Neuronal stem cell (in vitro differentiated cells): ENCODE data around the gene ALOXE3.

Experiments used
- DNase-seq: peaks from one replicate; pipeline ENCODE4 v3.0.0-alpha.2; 2013; ENCODE audit warnings: low spot score
- H2AFZ ChIP-seq: one replicate; pipeline ENCODE4 v1.6.1; 2013; ENCODE audit warnings: mild to moderate bottlenecking, low read length, inconsistent platforms
- H2AK5ac ChIP-seq: 2 replicates; pipeline ENCODE4 v1.6.1; 2013; ENCODE audit warnings: low read depth, mild to moderate bottlenecking, inconsistent platforms, low read length, moderate library complexity, mixed read lengths
- H2BK120ac ChIP-seq: 2 replicates; pipeline ENCODE4 v1.6.1; 2013; ENCODE audit warnings: low read depth, mild to moderate bottlenecking, inconsistent platforms, low read length, moderate library complexity, mixed read lengths
- H2BK12ac ChIP-seq: one replicate; pipeline ENCODE4 v1.6.1; 2013; ENCODE audit warnings: low read length, inconsistent platforms
- H2BK15ac ChIP-seq: 2 replicates; pipeline ENCODE4 v1.6.1; 2013; ENCODE audit warnings: mild to moderate bottlenecking, low read length, inconsistent platforms, mixed read lengths
- H2BK5ac ChIP-seq: one replicate; pipeline ENCODE4 v1.6.1; 2013; ENCODE audit warnings: inconsistent platforms, mild to moderate bottlenecking, low read length, moderate library complexity
- H3K14ac ChIP-seq: one replicate; pipeline ENCODE4 v1.6.1; 2013; ENCODE audit warnings: low read length, inconsistent platforms
- H3K18ac ChIP-seq: 2 replicates; pipeline ENCODE4 v1.6.1; 2013; ENCODE audit warnings: low read length, inconsistent platforms
- H3K23ac ChIP-seq: 2 replicates; pipeline ENCODE4 v1.6.1; 2013; ENCODE audit warnings: low read depth, mild to moderate bottlenecking, mixed read lengths, low read length, inconsistent platforms; ENCODE audit not compliant: poor library complexity
- H3K27ac ChIP-seq: replicated peaks from 3 replicates; pipeline ENCODE4 v1.5.1; 2013; ENCODE audit warnings: low read length, inconsistent platforms
- H3K27me3 ChIP-seq, 3 experiments: 2 replicates each; pipeline ENCODE4 v1.6.1; 2013; ENCODE audit warnings: low read length in 3 of 3, mild to moderate bottlenecking in 2 of 3, inconsistent platforms in 1 of 3, low read depth in 1 of 3, mixed read lengths in 1 of 3, moderate library complexity in 1 of 3; ENCODE audit not compliant: control insufficient read depth in 3 of 3, insufficient read depth in 3 of 3
- H3K36me3 ChIP-seq, 2 donors: replicated peaks in 1 of 2; 2 replicates each; pipeline ENCODE4 v1.6.1; 2013; ENCODE audit warnings: low read length in 2 of 2; ENCODE audit not compliant: control insufficient read depth in 2 of 2, insufficient read depth in 2 of 2
- H3K4ac ChIP-seq: 2 replicates; pipeline ENCODE4 v1.6.1; 2013; ENCODE audit warnings: inconsistent platforms, mild to moderate bottlenecking, low read length, moderate library complexity
- H3K4me1 ChIP-seq, 2 donors: 1 replicate in 1 of 2; 2 replicates in 1 of 2; pipeline ENCODE4 v1.6.1; 2013; ENCODE audit warnings: low read length in 2 of 2, low read depth in 1 of 2; ENCODE audit not compliant: control insufficient read depth in 2 of 2, insufficient read depth in 1 of 2
- H3K4me2 ChIP-seq: one replicate; pipeline ENCODE4 v1.6.1; 2013; ENCODE audit warnings: mild to moderate bottlenecking, low read length, inconsistent platforms; ENCODE audit not compliant: insufficient read depth, poor library complexity, severe bottlenecking
- H3K4me3 ChIP-seq, 2 donors: 2 replicates each; pipeline ENCODE4 v1.5.1; 2013; ENCODE audit warnings: low read length in 2 of 2, mild to moderate bottlenecking in 2 of 2, inconsistent platforms in 1 of 2, moderate library complexity in 1 of 2
- H3K79me1 ChIP-seq: one replicate; pipeline ENCODE4 v1.6.1; 2013; ENCODE audit warnings: low read depth, mild to moderate bottlenecking, inconsistent platforms, low read length, moderate library complexity
- H3K9ac ChIP-seq: one replicate; pipeline ENCODE4 v1.6.1; 2013; ENCODE audit warnings: mild to moderate bottlenecking, low read depth, low read length, inconsistent platforms; ENCODE audit not compliant: poor library complexity
- H3K9me3 ChIP-seq, 2 donors: replicated peaks in 1 of 2; 2 replicates each; pipeline versions ENCODE3 to v1.6.1; 2013; ENCODE audit warnings: low read length in 2 of 2, mild to moderate bottlenecking in 2 of 2, inconsistent platforms in 1 of 2, low read depth in 1 of 2, mixed read lengths in 1 of 2, moderate library complexity in 1 of 2; ENCODE audit not compliant: control insufficient read depth in 2 of 2, insufficient read depth in 1 of 2
- H4K8ac ChIP-seq: one replicate; pipeline ENCODE4 v1.6.1; 2013; ENCODE audit warnings: low read depth, mild to moderate bottlenecking, inconsistent platforms, low read length, moderate library complexity
- H4K91ac ChIP-seq: one replicate; pipeline ENCODE4 v1.6.1; 2013; ENCODE audit warnings: low read length, low read depth, mild to moderate bottlenecking, inconsistent platforms; ENCODE audit not compliant: poor library complexity
- WGBS, 2 donors: extraction: QIAGEN DNeasy Blood & Tissue Kit; methylation state at CpG; one replicate each; pipeline ENCODE4 v1.1.7; 2013; ENCODE audit warnings: missing lambda C conversion rate in 2 of 2, mixed read lengths in 1 of 2; ENCODE audit not compliant: insufficient read length in 2 of 2, insufficient replicate concordance in 1 of 2; ENCODE audit errors: extremely low coverage in 2 of 2; 5-methylcytosine and 5-hydroxymethylcytosine counted together

Gene ALOXE3

GRCh38 chr17:8081876-8082275 is 36.4 kb downstream of the ALOXE3 start:
- no CpG with 5 or more reads among the region's 3 CpGs for WGBS, 2 donors
- no peaks in the 10 kb centered on the region for H3K9me3 ChIP-seq
- H2BK120ac ChIP-seq, result no peak overlapping the region
- no peak overlapping the region for H3K9ac ChIP-seq
- no peak overlapping the region for H3K4me2 ChIP-seq
- DNase-seq, result no peak
- no peak overlapping the region for H3K18ac ChIP-seq
- H3K23ac ChIP-seq, result no peak overlapping the region
- H2AK5ac ChIP-seq, result no peak overlapping the region
- H3K4me1 ChIP-seq, result no peaks in the 10 kb centered on the region
- H3K27ac ChIP-seq, result no peak overlapping the region
- no peak overlapping the region for H2BK5ac ChIP-seq
- H2BK12ac ChIP-seq, result no peak overlapping the region
- no peak overlapping the region for H2AFZ ChIP-seq
- H3K79me1 ChIP-seq, result peaks cover 3% of the 10 kb centered on the region
- H3K4me3 ChIP-seq, result no peak overlapping the region
- no peak overlapping the region for H2BK15ac ChIP-seq
- H3K36me3 ChIP-seq, result no peaks in the 10 kb centered on the region
- H3K14ac ChIP-seq, result no peak overlapping the region
- no peak overlapping the region for H3K4ac ChIP-seq
- H3K27me3 ChIP-seq, result peaks cover 4 to 78% (median 32%) of the 10 kb centered on the region in 3 experiments
- H4K8ac ChIP-seq, result no peak overlapping the region
- no peak overlapping the region for H4K91ac ChIP-seq

- Histone ChIP-seq H3K9me3 (no peaks in the 10 kb centered on the region), H2AK5ac (peak overlapping the region; percentile 54), H2BK120ac (no peak overlapping the region), H3K36me3 (no peaks in the 10 kb centered on the region), H2BK15ac (no peak overlapping the region), H3K27me3 (peaks cover 4 to 80% (median 38%) of the 10 kb centered on the region in 3 experiments), H3K4me2 (peak overlapping the region; percentile 83), H4K91ac (no peak overlapping the region), H3K9ac (no peak overlapping the region), H3K4me1 (no peaks in the 10 kb centered on the region), H3K4ac (no peak overlapping the region), H2AFZ (no peak overlapping the region), H3K4me3 (no peak overlapping the region), H3K27ac (no peak overlapping the region), H2BK12ac (no peak overlapping the region), H2BK5ac (no peak overlapping the region), H3K79me1 (peaks cover 3% of the 10 kb centered on the region), H3K23ac (peak overlapping the region; percentile 67), H4K8ac (no peak overlapping the region), H3K14ac (peak overlapping the region; percentile 6), H3K18ac (no peak overlapping the region)
- WGBS, 2 donors, result no CpG with 5 or more reads among the region's 17 CpGs
- no peak for DNase-seq
Measured at GRCh38 chr17:8080799-8081219, 37.5 kb downstream of the ALOXE3 start.

GRCh38 chr17:8080208-8080798 is 38.0 kb downstream of the ALOXE3 start:
- H3K4me1 ChIP-seq, result no peaks in the 10 kb centered on the region
- peak overlapping the region; percentile 73 for H3K18ac ChIP-seq
- H3K9ac ChIP-seq, result no peak overlapping the region
- H3K9me3 ChIP-seq, result no peaks in the 10 kb centered on the region
- H3K36me3 ChIP-seq, result no peaks in the 10 kb centered on the region
- peaks cover 4 to 81% (median 43%) of the 10 kb centered on the region in 3 experiments for H3K27me3 ChIP-seq
- no peak overlapping the region for H2BK12ac ChIP-seq
- no peak overlapping the region for H4K91ac ChIP-seq
- peak overlapping the region; percentile 89 for H2AFZ ChIP-seq
- no peak for DNase-seq
- no peak overlapping the region for H3K4ac ChIP-seq
- peaks cover 3% of the 10 kb centered on the region for H3K79me1 ChIP-seq
- no peak overlapping the region for H3K14ac ChIP-seq
- H2BK15ac ChIP-seq, result no peak overlapping the region
- no peak overlapping the region for H3K23ac ChIP-seq
- H2AK5ac ChIP-seq, result no peak overlapping the region
- H3K4me3 ChIP-seq, result peak overlapping the region; percentile 37 to 61
- no peak overlapping the region for H2BK120ac ChIP-seq
- H3K27ac ChIP-seq, result no peak overlapping the region
- H4K8ac ChIP-seq, result no peak overlapping the region
- H3K4me2 ChIP-seq, result peak overlapping the region; percentile 83
- WGBS, 2 donors, result no CpG with 5 or more reads among the region's 25 CpGs
- H2BK5ac ChIP-seq, result peak overlapping the region; percentile 61

- Histone ChIP-seq H2BK12ac (peak overlapping the region; percentile 75), H3K4ac (no peak overlapping the region), H3K79me1 (peaks cover 3% of the 10 kb centered on the region), H2BK120ac (no peak overlapping the region), H3K27ac (no peak overlapping the region), H3K18ac (peak overlapping the region; percentile 90), H3K9ac (peak overlapping the region; percentile 95), H3K36me3 (no peaks in the 10 kb centered on the region), H2AFZ (peak overlapping the region; percentile 89), H4K8ac (peak overlapping the region; percentile 78), H4K91ac (no peak overlapping the region), H2BK15ac (peak overlapping the region; percentile 91), H3K9me3 (no peaks in the 10 kb centered on the region), H2BK5ac (peak overlapping the region; percentile 61), H3K23ac (peak overlapping the region; percentile 90), H3K4me3 (peak overlapping the region; percentile 37 to 85), H3K14ac (peak overlapping the region; percentile 84), H2AK5ac (peak overlapping the region; percentile 59), H3K27me3 (peaks cover 6 to 84% (median 50%) of the 10 kb centered on the region in 3 experiments), H3K4me2 (peak overlapping the region; percentile 83), H3K4me1 (no peaks in the 10 kb centered on the region)
- WGBS, 2 donors, result no CpG with 5 or more reads among the region's 87 CpGs
- DNase-seq, result peak; percentile 80
Measured at GRCh38 chr17:8079291-8080207, 38.8 kb downstream of the ALOXE3 start.
